RWPE1 (cell line): ENCODE results near the gene CERS6.
"Not testable (repeated sequence)": the region's sequence is repeated elsewhere in the genome, so short reads cannot be mapped to it uniquely, and the experiment has no call there.

Source experiments
- CTCF ChIA-PET: fragments of 350-600 bp; sonication (Branson Sonifier 250); formaldehyde crosslinking; extraction: SDS; loops from one replicate; lab custom pipeline; 2021; lab: Yijun Ruan, JAX
- POLR2A ChIA-PET: fragments of 400-600 bp; formaldehyde crosslinking; extraction: SDS; loops from one replicate; lab custom pipeline; 2020; ENCODE audit warnings: antibody characterized with exemption; ENCODE audit not compliant: low non-redundant PET; lab: Yijun Ruan, JAX
- DNase-seq: peaks from one replicate; pipeline ENCODE4 v3.0.0; 2012; ENCODE audit warnings: low spot score
- H3K27ac ChIP-seq: fragments of 450-650 bp; 2 replicates; pipeline ENCODE4 v1.5.1; 2017
- CTCF ChIP-seq: fragments of 450-650 bp; conservative IDR thresholded peaks from 2 replicates; pipeline ENCODE4 v1.5.1; 2017; ENCODE audit warnings: low read depth, mild to moderate bottlenecking

Gene CERS6

GRCh38 chr2:168787098-168787781 is 331.2 kb downstream of the CERS6 start:
- TF ChIP-seq CTCF, result no peak
- no peak for DNase-seq
- ChIA-PET CTCF (interaction anchor here (0.6 kb wide), 1 partner anchor 65 kb away, joined by 3 read pairs; no protein-coding TSS in a partner anchor), POLR2A (no interaction called here)
- no peak overlapping the region for H3K27ac ChIP-seq

- POLR2A ChIA-PET, result no interaction called here
- no peak for TF ChIP-seq CTCF
- DNase-seq, result no peak
- CTCF ChIA-PET, result no interaction called here
- no peak overlapping the region for H3K27ac ChIP-seq
Observed at GRCh38 chr2:168787782-168788376, 331.8 kb downstream of the CERS6 start.

GRCh38 chr2:168789776-168790175 is 333.7 kb downstream of the CERS6 start:
- H3K27ac ChIP-seq, result no peak overlapping the region
- DNase-seq, result no peak
- TF ChIP-seq CTCF, result no peak
- CTCF ChIA-PET, result no interaction called here
- POLR2A ChIA-PET, result no interaction called here

GRCh38 chr2:168790226-168790902 is 334.3 kb downstream of the CERS6 start:
- no peak for TF ChIP-seq CTCF
- ChIA-PET POLR2A (no interaction called here), CTCF (no interaction called here)
- no peak overlapping the region for H3K27ac ChIP-seq
- DNase-seq, result no peak

GRCh38 chr2:168791140-168791539 is 335.1 kb downstream of the CERS6 start:
- CTCF ChIA-PET, DNase-seq, H3K27ac ChIP-seq, POLR2A ChIA-PET: not testable (repeated sequence)

GRCh38 chr2:168793596-168793995 is 337.5 kb downstream of the CERS6 start:
- no peak overlapping the region for H3K27ac ChIP-seq
- no peak for TF ChIP-seq CTCF
- CTCF ChIA-PET, result interaction anchor here (0.7 kb wide), 1 partner anchor 1219 kb away, joined by 3 read pairs; no protein-coding TSS in a partner anchor
- no peak for DNase-seq
- POLR2A ChIA-PET, result no interaction called here
